HG02623 (cell line): ENCODE data around the gene S100A7A.
"Not testable (repeated sequence)": the region's sequence is repeated elsewhere in the genome, so short reads cannot be mapped to it uniquely, and the experiment has no call there.

Experiments used
- ATAC-seq: cut with Tn5 transposase; IDR thresholded peaks from one replicate; pipeline ENCODE4 v1.9.1; 2021; ENCODE audit warnings: moderate library complexity; ENCODE audit not compliant: unreplicated experiment

Gene S100A7A

DNA sequence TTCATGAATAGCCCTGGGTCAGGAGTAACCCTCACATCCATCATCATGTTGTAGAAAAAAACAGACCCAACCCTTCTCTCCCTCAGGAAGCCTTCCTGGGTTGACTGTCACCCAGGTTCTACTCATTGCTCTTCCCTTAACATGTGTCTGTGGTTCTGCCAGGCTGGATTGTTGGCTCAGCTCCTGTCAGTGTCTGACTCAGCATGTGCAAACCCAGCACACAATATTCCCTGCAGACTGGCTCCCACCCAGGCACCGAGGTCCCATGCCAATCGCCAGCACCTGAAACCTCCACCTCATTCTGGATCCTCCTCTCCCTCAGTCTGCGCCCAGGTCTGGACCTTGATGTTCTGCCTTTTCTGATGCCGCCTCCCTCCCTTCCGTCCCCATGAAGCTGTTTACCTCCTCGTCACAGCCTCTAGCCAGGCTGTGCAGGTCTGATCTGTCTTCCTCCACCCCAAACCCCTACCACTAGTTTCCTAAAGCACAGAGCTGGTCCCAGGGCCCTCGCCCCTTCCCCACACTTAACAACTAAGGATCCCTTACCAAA is 21.1 kb upstream of the S100A7A start:
- ATAC-seq: no peak

DNA sequence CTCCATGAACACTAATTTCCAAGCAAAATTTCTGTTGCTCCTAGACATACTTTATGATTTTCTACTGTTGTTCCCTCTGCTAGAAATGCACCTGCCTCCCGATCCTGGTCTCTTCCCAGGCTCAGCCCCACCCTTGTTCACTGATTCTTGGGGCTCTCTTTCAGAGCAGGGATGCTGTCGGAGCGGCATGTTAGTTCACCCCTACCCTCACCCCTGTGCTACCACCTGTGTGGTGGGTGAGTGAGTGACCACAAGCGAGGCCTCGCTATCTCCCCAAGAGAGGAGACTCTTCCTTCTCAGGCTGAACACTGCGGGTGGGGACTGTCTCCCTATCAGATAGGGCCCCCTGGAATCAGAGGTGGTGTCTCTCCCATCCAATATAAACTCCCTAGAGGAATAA is 20.5 kb upstream of the S100A7A start:
- no peak for ATAC-seq

GRCh38 chr1:153396461-153396860 is 19.9 kb upstream of the S100A7A start:
- ATAC-seq: no peak

DNA sequence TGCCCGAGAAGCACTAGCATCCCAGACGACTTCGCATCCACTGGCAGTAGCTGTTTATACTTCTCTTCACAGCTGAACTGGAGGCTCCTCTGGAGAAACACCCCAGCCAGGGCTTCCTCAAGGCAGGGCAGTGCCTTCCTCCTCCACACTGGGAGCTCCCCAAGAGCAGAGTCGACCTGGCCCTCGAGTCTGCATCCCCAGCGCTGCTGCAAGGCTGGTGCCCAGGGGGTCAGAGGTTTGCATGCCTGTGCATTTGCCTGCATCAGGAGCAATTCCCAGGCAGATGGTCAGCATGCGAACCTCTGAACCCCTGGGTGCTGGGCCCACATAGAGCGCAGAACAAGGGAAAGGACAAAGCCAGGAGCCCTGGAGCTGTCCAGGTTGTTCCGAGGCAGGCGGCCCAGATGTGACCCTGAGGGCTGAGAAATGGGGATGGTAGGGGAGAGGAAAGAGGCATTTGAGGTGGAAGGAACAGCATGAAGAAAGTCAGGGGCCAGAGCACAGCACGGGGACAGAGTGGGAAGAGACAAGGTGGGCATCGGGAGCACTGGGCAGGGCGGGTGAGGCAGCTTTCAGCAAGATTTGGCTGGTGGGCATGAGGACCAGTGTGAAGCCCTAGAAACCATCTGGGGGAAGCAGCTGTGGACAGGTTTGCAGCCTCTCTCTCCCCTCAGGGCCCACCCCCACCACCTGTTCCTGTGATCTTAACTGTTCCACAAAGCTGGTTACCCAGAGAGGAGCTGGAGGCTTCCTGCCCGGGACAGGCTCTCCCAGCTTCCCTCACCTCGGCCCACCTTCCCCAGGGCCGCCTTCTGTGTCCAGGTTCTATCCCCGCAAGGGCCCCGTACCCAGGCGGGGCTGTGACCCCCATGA is 19.0 kb upstream of the S100A7A start:
- no peak for ATAC-seq

DNA sequence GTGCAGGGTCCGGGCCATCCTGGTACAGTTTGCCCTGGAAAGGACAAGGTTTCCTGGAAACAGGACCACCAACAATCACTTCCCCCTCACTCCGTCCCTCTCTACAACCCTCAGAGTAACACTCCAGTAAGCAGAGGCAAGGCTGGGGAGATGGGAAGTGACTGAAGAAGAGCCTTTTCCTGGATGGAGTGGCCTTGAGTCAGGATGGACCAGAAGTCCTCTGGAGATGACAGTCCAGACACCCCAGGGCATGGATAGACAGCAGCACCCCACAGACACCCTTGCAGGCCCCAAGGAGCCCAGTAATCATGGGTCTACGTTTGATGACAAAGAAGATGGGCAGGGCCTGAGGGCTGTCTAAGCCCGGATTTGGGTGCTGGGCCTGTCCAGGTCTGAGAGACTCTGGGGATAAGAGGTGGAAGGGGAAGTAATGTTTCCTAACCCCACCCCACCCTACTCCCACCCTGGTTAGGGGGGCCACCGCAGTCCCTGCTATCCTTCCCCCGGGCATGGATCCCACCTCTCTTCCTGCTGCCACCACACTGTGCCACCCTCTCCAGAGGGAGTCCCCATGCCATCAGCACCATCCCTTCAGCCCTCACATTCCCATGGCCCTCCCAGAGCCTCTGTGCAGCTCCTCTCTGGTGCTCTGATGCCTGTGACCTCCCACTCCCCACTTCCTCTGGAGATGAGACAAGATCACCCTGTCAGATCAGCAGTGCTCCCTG is 18.2 kb upstream of the S100A7A start:
- no peak for ATAC-seq

GRCh38 chr1:153399401-153400055 is 16.8 kb upstream of the S100A7A start:
- ATAC-seq: no peak

GRCh38 chr1:153400244-153400643 is 16.1 kb upstream of the S100A7A start:
- no peak for ATAC-seq

DNA sequence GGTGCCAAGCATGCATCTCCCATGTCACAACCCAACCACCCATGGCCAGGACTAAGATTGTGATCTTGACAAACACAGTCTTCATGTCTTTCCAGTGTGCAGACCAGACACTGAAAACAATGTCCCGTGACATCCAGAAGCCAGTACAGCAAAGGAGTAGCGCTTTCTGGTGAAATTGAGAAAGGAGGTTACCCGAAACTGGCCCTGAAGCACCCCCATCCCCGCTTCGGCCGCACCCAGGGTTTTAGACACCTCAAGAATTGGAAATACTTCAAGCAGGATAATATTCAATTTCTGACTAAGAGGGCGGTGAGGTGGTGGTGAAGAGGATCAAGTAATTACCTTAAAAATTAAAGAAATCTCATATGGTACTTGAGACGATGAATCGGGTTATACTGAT is 14.9 kb upstream of the S100A7A start:
- ATAC-seq: no peak

- ATAC-seq: no peak
These were observed 14.1 kb upstream of the S100A7A start for GRCh38 chr1:153402226-153402625.

DNA sequence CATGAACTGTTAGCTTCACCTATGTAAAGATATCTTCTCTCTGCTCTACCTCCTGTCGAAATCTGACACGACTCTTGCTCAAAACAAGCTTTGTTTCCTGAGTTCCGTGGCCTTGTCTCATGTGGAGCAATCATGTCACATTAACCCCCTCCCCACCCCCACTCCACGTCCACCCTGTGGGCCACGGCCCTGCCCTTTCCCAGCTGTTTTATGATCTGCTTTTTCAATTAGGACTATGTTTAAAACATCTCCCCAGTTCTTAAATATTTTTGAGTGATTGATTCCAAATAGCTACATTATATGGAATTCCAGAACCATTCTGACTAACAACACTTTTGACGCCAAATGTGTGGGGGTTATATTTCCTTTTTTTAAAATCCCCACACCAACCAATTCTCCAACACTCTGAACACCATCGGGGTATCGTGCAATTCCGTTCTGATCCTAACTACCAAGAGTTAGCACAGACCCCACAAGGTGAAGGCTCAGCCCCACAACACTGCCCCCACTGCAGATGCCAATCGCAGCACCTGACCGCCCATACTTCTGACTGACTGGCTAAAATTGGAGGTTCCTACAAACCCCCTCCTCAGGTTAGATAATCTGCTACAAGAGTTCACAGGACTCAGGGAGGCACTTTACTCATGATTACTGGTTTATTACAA is 12.8 kb upstream of the S100A7A start:
- ATAC-seq: no peak

GRCh38 chr1:153404086-153404635 is 12.2 kb upstream of the S100A7A start:
- no peak for ATAC-seq

- ATAC-seq: no peak
These were observed 11.6 kb upstream of the S100A7A start for GRCh38 chr1:153404768-153405167.

DNA sequence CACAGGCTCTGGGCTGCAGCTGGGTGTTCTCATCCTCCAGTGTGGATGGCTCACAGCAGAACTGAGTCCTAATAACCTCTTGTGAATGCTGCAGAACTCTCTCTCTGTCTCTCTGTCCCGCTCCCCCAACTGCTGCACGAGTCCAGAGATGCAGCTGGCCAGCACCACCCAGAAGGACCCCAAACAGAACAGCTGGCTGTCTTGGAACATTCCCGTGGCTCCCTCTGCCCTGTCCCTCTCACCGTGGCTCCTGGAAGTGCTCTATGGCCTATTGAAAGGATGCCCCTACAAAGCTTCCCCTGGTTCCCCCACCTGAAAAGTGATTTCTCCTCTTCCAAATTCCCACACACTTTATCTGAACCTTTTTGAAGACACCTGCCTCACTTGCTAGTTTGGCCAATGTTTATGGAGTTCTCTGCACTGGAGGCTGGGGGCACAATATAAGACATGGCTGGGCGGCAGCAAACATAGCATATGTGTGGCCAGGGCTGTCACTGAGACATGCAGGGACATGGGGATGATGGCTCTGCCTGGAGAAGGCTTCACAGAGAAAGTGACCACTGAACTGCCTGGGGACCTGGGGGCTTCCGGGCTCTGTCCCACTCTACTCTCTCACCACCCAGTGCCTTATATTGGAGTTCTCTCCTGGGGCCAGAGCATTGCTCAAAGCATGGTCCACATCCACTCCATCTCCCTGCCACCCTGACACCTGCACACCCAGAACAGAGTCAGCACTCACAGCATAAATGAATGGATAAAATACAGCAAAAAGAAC is 10.3 kb upstream of the S100A7A start:
- ATAC-seq: not testable (repeated sequence)

DNA sequence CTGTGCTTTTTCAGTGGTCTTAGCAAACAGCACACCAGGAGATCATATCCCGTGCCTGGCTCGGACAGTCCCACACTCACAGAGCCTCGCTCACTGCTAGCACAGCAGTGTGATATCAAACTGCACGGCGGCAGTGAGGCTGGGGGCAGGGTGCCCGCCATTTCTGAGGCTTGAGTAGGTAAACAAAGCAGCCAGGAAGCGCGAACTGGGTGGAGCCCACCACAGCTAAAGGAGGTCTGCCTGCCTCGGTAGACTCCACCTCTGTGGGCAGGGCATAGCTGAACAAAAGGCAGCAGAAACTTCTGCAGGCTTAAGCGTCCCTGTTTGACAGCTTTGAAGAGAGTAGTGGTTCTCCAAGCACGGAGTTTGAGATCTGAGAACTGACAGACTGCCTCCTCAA is 9.0 kb upstream of the S100A7A start:
- not testable (repeated sequence) for ATAC-seq

GRCh38 chr1:153413961-153414360 is 2.4 kb upstream of the S100A7A start:
- not testable (repeated sequence) for ATAC-seq

- ATAC-seq: no peak
These were observed 992 bp downstream of the S100A7A start for GRCh38 chr1:153417136-153417888.

DNA sequence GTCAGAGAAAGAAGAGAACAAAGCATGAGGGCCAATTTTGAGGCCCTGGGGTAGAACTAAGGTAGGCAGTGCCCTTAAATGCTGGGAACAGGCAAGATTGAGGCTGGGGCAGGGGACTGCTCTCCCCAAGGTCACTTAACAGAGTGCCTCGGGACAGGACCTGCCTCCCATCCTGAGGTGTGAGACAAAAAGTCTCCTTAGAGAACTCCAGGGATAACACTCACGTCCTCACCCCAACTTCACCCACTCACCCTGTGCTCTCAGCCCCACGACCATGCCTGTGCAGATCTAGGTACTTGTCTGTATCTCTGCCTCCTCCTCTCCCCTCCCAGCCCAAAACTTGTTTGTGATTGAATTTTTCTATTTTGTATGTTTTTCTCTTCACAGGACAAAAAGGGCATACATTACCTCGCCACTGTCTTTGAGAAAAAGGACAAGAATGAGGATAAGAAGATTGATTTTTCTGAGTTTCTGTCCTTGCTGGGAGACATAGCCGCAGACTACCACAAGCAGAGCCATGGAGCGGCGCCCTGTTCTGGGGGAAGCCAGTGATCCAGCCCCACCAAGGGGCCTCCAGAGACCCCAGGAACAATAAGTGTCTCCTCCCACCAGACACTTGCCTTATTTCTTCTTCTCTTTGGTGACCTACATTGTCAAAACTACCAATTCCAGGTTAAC is 2.6 kb downstream of the S100A7A start:
- not testable (repeated sequence) for ATAC-seq

DNA sequence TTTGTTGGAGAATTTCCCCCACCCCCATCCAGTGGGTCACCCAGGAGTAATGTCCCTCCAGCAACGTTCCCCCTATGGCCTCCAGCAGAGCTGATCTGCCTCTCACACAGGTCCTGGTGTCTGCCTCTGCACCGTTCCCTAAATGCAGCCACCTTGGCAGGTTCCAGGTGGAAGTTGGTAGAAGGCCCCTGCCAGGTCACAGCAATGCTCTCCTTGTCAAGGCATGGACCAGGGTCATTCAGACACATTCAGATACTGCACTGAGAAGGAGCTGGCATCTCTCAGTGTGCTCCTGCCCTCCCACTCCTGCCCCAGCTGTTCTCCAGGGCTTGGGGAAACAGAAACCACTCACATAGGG is 3.1 kb downstream of the S100A7A start:
- ATAC-seq: not testable (repeated sequence)

GRCh38 chr1:153420306-153420705 is 4.0 kb downstream of the S100A7A start:
- no peak for ATAC-seq
